Activated naive CD8-positive, alpha-beta T cell treated with anti-CD3 and anti-CD28 coated beads for 36 hours (primary cell): ENCODE results near the gene CHL1. TPM values are rescaled to one million over a fixed set of nuclear protein-coding genes. Genes with fewer than 3 reads are reported as not detected.

Experiments used
- DNase-seq: peaks from one replicate; pipeline ENCODE4 v3.0.0; 2021
- H3K27ac Mint-ChIP-seq: one replicate; pipeline ENCODE4 v1.8.0; 2022; ENCODE audit warnings: mild to moderate bottlenecking, moderate library complexity, mixed read lengths
- H3K27me3 Mint-ChIP-seq: one replicate; pipeline ENCODE4 v1.8.0; 2022; ENCODE audit warnings: mild to moderate bottlenecking, mixed read lengths
- H3K36me3 Mint-ChIP-seq: one replicate; pipeline ENCODE4 v1.8.0; 2021; ENCODE audit warnings: mild to moderate bottlenecking, mixed read lengths
- H3K4me1 Mint-ChIP-seq: one replicate; pipeline ENCODE4 v1.8.0; 2021; ENCODE audit warnings: mixed read lengths
- H3K4me3 Mint-ChIP-seq: one replicate; pipeline ENCODE4 v1.8.0; 2022; ENCODE audit warnings: mild to moderate bottlenecking, moderate library complexity, mixed read lengths
- H3K9me3 Mint-ChIP-seq: one replicate; pipeline ENCODE4 v1.8.0; 2022; ENCODE audit warnings: mixed read lengths
- total RNA-seq, 2 experiments: library from RNA; stranded (reverse); gene quantifications; one replicate each; pipeline ENCODE4 v1.2.3, GENCODE V29; 2021

CHL1 gene
- total RNA-seq, 2 experiments from 2014 or later: not detected

DNA sequence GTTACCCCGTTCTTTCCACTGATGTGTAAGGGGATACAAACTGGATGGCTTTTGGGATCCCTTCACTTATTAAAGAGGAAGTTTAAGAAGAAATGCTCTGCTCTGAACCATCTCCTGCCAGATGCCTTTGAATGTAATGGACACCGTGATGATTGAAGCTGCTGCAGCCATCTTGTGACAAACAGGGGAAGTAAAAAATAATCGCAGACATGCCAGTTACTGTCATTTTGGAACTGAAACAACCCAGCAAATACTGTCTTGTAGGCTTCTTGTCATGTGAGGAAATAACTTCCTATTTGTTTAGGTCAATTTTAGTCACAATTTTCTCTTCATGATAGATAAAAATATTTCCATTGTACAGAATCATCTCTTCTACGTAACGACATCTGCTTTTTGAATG is 224.0 kb downstream of the CHL1 start:
- Mint-ChIP-seq H3K27me3 (no peaks in the 10 kb centered on the region), H3K9me3 (no peaks in the 10 kb centered on the region), H3K4me1 (no peaks in the 10 kb centered on the region), H3K4me3 (no peak overlapping the region), H3K36me3 (no peaks in the 10 kb centered on the region), H3K27ac (no peak overlapping the region)
- DNase-seq: no peak

DNA sequence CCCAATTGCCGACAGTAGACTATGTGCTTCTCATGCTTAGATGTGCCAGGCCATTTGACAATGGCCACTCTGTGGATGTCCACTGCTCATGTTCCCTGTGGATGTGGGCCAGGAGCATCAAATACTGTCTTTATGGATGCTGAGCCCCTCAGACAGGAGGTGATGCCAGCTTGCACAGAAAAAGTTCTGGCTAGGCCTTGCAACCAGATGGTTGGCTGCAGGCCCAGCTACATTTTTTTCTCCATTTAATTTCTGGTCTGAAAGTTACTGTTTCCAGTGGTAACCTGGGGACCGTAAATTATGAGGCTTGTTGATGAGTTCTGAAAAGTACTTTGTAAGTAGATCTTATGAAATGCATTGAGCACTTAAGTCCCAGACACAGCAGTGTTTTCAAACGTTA is 228.5 kb downstream of the CHL1 start:
- Mint-ChIP-seq H3K27ac (no peak overlapping the region), H3K36me3 (no peaks in the 10 kb centered on the region), H3K4me3 (no peak overlapping the region), H3K9me3 (no peaks in the 10 kb centered on the region), H3K27me3 (no peaks in the 10 kb centered on the region), H3K4me1 (no peaks in the 10 kb centered on the region)
- no peak for DNase-seq

DNA sequence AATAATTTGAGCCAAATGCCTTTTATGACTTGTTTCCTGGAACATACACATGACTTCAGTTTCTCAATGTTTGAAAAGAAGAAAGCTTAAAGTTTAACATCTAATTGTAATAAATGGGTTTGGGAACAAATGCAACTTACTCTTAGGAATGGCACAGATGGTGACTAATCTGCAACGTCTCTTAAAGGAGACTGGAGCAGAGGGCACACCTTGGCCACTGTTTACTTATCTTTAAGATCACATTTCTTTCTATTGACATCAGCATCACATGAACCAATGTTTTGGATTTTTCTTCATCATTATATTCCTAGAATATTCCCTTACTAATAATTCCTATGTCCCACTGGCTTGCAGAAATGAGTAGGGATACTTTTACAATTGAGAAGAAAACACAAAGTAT is 229.5 kb downstream of the CHL1 start:
- H3K4me1 Mint-ChIP-seq: no peaks in the 10 kb centered on the region
- no peak overlapping the region for H3K27ac Mint-ChIP-seq
- H3K36me3 Mint-ChIP-seq: no peaks in the 10 kb centered on the region
- no peaks in the 10 kb centered on the region for H3K27me3 Mint-ChIP-seq
- DNase-seq: no peak
- H3K4me3 Mint-ChIP-seq: no peak overlapping the region
- no peaks in the 10 kb centered on the region for H3K9me3 Mint-ChIP-seq

DNA sequence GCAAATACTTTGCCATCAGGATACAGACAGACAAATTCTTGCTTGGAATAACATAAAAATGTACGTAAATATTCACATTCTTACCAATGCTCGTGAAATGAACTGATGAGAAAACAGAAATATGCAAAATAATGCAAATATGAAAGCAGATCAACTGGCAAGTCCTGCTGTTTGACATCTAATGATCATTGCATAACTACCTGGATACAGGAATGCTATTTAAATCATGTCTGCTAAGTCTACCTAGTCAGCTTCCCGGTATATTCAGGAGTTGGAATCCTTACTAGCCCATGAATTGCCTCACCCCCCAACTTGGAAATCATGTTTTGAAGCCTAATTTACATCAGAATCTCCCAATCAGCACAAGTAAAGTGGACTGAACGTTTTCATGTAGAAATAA is 230.6 kb downstream of the CHL1 start:
- no peaks in the 10 kb centered on the region for H3K27me3 Mint-ChIP-seq
- H3K36me3 Mint-ChIP-seq: no peaks in the 10 kb centered on the region
- H3K27ac Mint-ChIP-seq: no peak overlapping the region
- H3K4me1 Mint-ChIP-seq: no peaks in the 10 kb centered on the region
- H3K9me3 Mint-ChIP-seq: no peaks in the 10 kb centered on the region
- DNase-seq: no peak
- no peak overlapping the region for H3K4me3 Mint-ChIP-seq

DNA sequence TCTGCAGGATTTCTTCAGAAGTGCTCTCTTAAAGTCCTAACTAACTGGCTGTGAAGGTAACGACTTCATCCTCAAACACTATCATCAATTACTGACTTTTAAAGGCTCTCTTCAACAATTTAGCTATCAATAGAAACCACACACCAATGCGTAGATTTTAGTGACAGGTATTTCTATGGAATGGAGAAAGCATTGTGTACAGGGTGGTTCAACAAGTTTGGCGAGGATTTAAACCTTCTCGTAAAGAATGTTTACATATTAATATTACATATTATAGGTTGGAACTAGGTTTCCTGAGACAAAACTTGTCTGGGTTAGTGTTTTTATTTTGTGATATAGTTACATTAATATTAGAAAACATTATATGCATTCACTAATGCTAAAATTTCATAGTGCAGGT is 233.6 kb downstream of the CHL1 start:
- no peak overlapping the region for H3K4me3 Mint-ChIP-seq
- H3K27ac Mint-ChIP-seq: no peak overlapping the region
- no peaks in the 10 kb centered on the region for H3K9me3 Mint-ChIP-seq
- H3K27me3 Mint-ChIP-seq: no peaks in the 10 kb centered on the region
- H3K4me1 Mint-ChIP-seq: no peaks in the 10 kb centered on the region
- DNase-seq: no peak
- H3K36me3 Mint-ChIP-seq: no peaks in the 10 kb centered on the region

DNA sequence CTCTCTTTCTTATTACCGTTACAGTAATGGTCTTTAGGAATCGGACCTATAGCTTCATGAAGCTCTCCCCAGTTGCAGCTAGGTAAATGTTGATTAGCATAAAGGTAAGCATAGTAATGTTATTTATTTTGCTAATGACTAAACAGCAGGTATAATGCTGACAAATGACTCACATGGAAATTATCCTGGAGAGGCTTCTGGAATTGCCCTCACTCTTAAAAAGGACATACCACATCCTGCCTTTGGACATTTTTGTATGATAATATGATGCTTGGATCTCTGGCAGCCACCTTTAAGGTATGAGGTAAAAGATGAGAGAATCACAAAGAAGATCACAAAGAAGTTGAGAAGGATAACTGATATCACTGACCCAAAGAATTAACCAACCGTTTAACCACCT is 238.6 kb downstream of the CHL1 start:
- no peak overlapping the region for H3K4me3 Mint-ChIP-seq
- H3K27ac Mint-ChIP-seq: no peak overlapping the region
- H3K4me1 Mint-ChIP-seq: no peaks in the 10 kb centered on the region
- no peaks in the 10 kb centered on the region for H3K36me3 Mint-ChIP-seq
- no peak for DNase-seq
- H3K9me3 Mint-ChIP-seq: no peaks in the 10 kb centered on the region
- H3K27me3 Mint-ChIP-seq: no peaks in the 10 kb centered on the region

DNA sequence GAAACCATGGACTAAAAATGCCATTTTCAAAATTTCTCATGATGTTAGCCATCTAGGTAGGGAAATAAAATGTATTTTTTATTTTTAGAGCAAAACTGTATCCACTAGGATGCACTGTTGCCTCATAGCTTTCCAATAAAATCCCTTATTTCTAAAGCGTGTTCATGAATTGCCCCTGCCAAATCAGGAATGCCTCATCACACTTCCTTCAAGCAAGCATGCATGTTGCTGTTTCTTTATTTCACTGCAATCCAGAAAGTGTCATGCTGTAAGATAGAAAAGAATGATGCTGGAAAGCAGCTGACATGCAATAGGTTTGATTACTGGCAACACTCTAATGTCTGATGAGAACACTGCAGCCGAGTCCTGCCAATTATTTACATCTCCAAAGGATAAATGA is 239.5 kb downstream of the CHL1 start:
- no peaks in the 10 kb centered on the region for H3K36me3 Mint-ChIP-seq
- no peaks in the 10 kb centered on the region for H3K4me1 Mint-ChIP-seq
- H3K27ac Mint-ChIP-seq: no peak overlapping the region
- H3K9me3 Mint-ChIP-seq: no peaks in the 10 kb centered on the region
- no peaks in the 10 kb centered on the region for H3K27me3 Mint-ChIP-seq
- no peak overlapping the region for H3K4me3 Mint-ChIP-seq
- DNase-seq: no peak

DNA sequence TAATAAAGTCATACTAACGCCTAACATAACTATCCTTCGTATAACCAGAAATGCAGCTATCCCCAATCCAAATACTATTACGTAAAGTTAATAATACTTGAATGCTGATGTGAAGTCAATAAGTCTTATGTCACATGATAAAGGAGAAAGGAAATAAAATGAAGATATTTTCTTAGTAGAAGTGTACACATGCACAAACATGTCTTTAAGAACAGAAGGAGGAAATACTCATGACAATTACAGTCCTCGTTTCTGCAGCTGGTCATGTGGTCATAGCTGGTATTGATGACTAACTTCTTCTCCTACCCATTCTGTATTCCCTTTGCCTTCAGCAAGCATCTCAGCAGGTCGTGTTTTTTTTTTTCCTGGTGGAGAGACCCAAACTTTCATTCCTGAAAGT is 244.3 kb downstream of the CHL1 start:
- DNase-seq: no peak
- no peaks in the 10 kb centered on the region for H3K27me3 Mint-ChIP-seq
- H3K4me1 Mint-ChIP-seq: no peaks in the 10 kb centered on the region
- no peaks in the 10 kb centered on the region for H3K9me3 Mint-ChIP-seq
- no peaks in the 10 kb centered on the region for H3K36me3 Mint-ChIP-seq
- no peak overlapping the region for H3K4me3 Mint-ChIP-seq
- no peak overlapping the region for H3K27ac Mint-ChIP-seq

DNA sequence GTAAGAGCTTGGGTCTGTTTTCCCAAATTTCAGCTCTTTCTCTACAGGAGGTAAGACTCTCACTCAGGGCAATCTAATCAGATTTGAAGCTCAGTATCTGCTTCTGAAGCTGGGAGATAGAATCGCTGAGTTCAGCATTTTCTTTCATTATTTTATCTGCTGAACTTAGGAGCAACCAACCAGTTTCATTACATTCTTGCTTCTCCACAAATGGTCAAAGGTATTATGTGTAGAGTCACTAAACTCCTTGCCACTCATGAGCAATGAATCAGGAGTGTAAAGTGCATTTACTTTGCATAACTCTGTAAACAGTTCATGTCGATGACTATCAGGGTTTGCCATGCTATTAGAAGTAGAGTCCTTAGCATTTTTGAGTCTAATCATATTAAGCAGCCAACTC is 249.4 kb downstream of the CHL1 start:
- DNase-seq: no peak
- Mint-ChIP-seq H3K36me3 (no peaks in the 10 kb centered on the region), H3K4me3 (no peak overlapping the region), H3K27me3 (no peaks in the 10 kb centered on the region), H3K9me3 (no peaks in the 10 kb centered on the region), H3K27ac (no peak overlapping the region), H3K4me1 (no peaks in the 10 kb centered on the region)

DNA sequence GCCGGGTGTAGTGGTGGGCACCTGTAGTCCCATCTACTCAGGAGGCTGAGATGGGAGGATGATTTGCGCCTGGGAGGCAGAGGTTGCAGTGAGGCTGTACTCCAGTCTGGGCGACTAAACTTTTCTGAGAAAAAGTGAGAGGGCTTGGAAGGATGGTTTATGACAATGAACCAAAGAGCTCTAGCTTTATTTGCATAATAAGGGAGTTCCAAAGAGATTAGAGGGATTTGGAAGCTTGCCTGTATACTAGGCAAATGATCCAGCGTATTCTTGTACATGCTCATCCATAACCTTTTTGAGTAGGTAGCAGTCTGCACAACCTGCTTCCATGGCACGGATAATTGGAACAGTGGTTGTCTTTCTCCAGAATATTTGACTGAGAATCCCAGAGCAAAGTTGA is 251.1 kb downstream of the CHL1 start:
- no peak for DNase-seq
- H3K9me3 Mint-ChIP-seq: peaks cover 2% of the 10 kb centered on the region
- H3K27ac Mint-ChIP-seq: no peak overlapping the region
- H3K4me1 Mint-ChIP-seq: no peaks in the 10 kb centered on the region
- no peaks in the 10 kb centered on the region for H3K27me3 Mint-ChIP-seq
- H3K36me3 Mint-ChIP-seq: no peaks in the 10 kb centered on the region
- H3K4me3 Mint-ChIP-seq: no peak overlapping the region

DNA sequence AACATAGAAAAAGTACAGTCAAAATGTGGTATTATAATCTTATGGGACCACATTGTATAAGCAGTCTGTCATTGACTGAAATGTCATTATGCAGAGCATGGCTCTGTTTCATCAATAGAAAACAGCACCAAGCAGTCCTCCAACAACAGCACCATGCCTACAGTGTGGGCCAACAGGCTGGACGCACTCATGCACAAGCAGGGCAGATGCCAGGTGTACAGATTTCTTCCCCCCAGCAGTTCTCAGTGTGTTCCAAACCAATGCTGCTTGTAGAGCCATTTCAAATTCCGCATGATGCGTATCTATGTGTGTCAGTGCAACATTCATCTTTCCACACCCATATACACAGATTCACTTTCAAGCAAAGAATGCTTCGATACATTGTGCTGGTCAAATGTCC is 253.1 kb downstream of the CHL1 start:
- no peak for DNase-seq
- Mint-ChIP-seq H3K4me3 (no peak overlapping the region), H3K27ac (no peak overlapping the region), H3K27me3 (no peaks in the 10 kb centered on the region), H3K9me3 (peaks cover 2% of the 10 kb centered on the region), H3K4me1 (no peaks in the 10 kb centered on the region), H3K36me3 (no peaks in the 10 kb centered on the region)

DNA sequence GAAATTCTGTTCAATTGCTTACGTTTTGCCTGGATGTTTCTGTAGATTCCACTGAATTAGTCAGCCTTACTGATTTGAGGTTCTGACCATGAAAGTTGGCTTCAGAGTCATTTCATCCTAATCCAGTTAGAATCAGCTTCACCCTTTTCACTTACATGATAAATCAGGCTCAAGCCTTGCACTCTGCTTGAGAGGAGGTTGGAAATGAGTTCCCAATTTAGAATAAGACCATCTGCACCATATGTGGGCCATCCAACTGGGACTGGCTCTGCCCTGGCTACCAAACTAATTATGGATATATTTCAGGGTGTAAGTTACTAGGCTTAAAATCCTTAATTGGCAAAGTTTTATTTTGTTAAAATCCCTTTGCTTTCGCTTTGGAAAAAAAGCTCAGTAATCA is 255.7 kb downstream of the CHL1 start:
- Mint-ChIP-seq H3K27ac (no peak overlapping the region), H3K4me1 (no peaks in the 10 kb centered on the region), H3K36me3 (no peaks in the 10 kb centered on the region), H3K9me3 (peaks cover 2% of the 10 kb centered on the region), H3K27me3 (no peaks in the 10 kb centered on the region), H3K4me3 (no peak overlapping the region)
- DNase-seq: no peak

DNA sequence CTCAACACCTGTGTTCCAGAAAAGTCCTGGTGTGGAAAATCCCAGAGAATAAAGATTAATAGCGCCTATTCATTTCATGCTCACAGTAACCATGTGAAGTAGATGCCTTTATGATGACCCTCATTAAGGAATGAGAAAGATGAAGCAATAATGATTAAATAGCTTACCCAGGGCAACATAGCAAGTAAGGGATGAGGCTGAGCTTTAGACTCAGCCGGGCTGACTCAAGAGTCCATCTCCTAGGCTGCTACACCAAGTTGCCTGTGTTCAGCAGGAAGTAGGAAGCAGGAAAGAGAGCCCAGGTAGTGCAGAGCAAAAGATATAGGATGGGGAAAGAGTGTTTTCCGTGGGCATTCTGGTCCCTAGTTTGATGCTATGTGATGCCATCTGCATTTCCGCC is 256.5 kb downstream of the CHL1 start:
- Mint-ChIP-seq H3K4me1 (no peaks in the 10 kb centered on the region), H3K4me3 (no peak overlapping the region), H3K27ac (no peak overlapping the region), H3K36me3 (no peaks in the 10 kb centered on the region), H3K27me3 (no peaks in the 10 kb centered on the region), H3K9me3 (peaks cover 2% of the 10 kb centered on the region)
- no peak for DNase-seq

DNA sequence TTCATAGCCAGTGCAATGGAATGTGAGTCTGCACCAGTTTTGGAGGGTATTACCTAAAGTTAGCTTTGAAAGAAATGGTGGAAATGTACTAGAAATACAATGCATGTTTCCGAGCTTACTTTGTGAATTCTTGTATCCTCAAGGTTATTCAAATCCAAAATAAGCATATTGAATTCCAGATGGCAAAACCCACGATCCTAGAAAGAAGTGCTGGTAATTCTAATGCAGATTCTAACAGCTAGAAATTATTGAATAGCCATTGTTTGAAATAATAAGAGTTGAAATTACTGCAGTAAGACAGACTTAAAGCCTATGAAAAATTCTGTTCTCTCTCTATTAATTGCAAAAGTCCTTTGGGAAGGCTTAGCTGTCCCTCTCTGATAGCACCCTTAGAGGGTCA is 258.4 kb downstream of the CHL1 start:
- Mint-ChIP-seq H3K27ac (no peak overlapping the region), H3K4me3 (no peak overlapping the region), H3K4me1 (no peaks in the 10 kb centered on the region), H3K27me3 (no peaks in the 10 kb centered on the region), H3K36me3 (no peaks in the 10 kb centered on the region), H3K9me3 (peaks cover 3% of the 10 kb centered on the region)
- no peak for DNase-seq

DNA sequence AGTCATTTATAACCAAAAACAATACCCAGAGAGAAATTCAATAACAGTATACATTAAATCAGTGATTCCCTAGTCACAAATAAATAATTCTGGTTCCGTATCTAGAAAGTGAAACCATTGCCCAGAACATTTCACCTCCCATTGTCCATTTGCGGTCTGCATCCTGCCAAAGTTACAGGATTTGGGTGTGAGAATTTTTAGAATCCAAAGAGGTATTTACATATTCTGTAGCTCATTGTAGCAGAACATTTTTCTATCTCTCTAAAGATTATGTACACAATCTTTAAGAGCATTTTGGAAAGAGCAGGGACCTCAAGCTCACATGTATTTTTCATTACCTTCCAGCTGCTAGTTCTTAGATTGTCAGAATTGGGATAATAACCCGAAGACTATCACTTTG is 261.6 kb downstream of the CHL1 start:
- Mint-ChIP-seq H3K27me3 (no peaks in the 10 kb centered on the region), H3K36me3 (no peaks in the 10 kb centered on the region), H3K4me3 (no peak overlapping the region), H3K27ac (no peak overlapping the region), H3K4me1 (no peaks in the 10 kb centered on the region), H3K9me3 (peaks cover 2% of the 10 kb centered on the region)
- DNase-seq: no peak

DNA sequence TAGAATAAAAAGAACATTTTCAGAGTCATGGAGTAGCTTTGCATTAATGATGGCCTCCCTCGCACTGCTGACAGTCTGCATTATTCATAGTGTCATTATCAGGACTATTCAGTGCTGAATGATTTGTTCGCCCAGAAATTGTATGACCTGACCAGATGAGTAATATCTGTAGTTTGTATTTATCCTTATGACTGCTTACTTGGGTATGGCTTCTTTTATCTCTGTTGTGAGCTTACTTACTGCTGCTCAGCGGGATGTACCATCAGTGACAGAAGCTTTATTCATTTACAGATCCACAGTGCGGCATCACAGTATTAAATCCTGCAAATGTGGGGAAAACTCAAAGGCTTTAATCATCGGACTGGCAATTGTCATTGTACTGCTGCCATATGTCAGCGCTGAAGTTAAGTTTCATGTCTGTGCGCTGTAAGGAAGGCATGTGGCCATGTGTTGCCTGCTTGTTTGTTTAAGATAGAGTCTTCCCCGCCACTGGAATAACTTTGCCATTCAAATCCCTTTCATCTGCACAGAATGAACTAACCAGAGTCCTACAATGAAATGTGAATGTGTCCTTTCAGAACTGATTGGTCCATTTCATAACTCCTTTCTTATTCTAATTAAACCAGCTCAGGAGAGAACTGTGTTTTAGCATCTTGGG is 262.2 kb downstream of the CHL1 start:
- Mint-ChIP-seq H3K9me3 (peaks cover 2% of the 10 kb centered on the region), H3K27ac (no peak overlapping the region), H3K4me1 (no peaks in the 10 kb centered on the region), H3K36me3 (no peaks in the 10 kb centered on the region), H3K4me3 (no peak overlapping the region), H3K27me3 (no peaks in the 10 kb centered on the region)
- DNase-seq: no peak
